Ishikawa (cell line): ENCODE data around the gene IFTAP.

ENCODE experiments used
- CEBPB ChIP-seq: IDR thresholded peaks from 2 replicates; pipeline ENCODE4 v1.6.1; 2012
- CREB1 ChIP-seq: IDR thresholded peaks from 2 replicates; pipeline ENCODE4 v1.6.1; 2012; ENCODE audit warnings: low read depth
- EGR1 ChIP-seq: IDR thresholded peaks from 2 replicates; pipeline ENCODE4 v1.6.1; 2012
- EP300 ChIP-seq: IDR thresholded peaks from 2 replicates; pipeline ENCODE4 v1.6.1; 2012; ENCODE audit warnings: borderline replicate concordance
- FOXM1 ChIP-seq: IDR thresholded peaks from 2 replicates; pipeline ENCODE4 v1.6.1; 2012; ENCODE audit warnings: low read depth, borderline replicate concordance
- NFIC ChIP-seq: IDR thresholded peaks from 2 replicates; pipeline ENCODE4 v1.6.1; 2012
- RAD21 ChIP-seq: IDR thresholded peaks from 2 replicates; pipeline ENCODE4 v1.6.1; 2012; ENCODE audit warnings: low read depth
- TAF1 ChIP-seq: IDR thresholded peaks from 2 replicates; pipeline ENCODE4 v1.6.1; 2012; ENCODE audit warnings: low read depth, mild to moderate bottlenecking
- TCF12 ChIP-seq: IDR thresholded peaks from 2 replicates; pipeline ENCODE4 v1.6.1; 2012; ENCODE audit warnings: low read depth
- TEAD4 ChIP-seq: IDR thresholded peaks from 2 replicates; pipeline ENCODE4 v1.6.1; 2012
- YY1 ChIP-seq: IDR thresholded peaks from 2 replicates; pipeline ENCODE4 v1.6.1; 2012; ENCODE audit warnings: low read depth
- ZBTB7A ChIP-seq: IDR thresholded peaks from 2 replicates; pipeline ENCODE4 v1.6.1; 2012; ENCODE audit warnings: low read depth
- TF ChIP-seq, protein P1 (sequence below): IDR thresholded peaks from 2 replicates; pipeline ENCODE4 v1.6.1; 2012
- TF ChIP-seq, protein P2 (sequence below): IDR thresholded peaks from 2 replicates; pipeline ENCODE4 v1.6.1; 2012
- TF ChIP-seq, protein P3 (sequence below): IDR thresholded peaks from 2 replicates; pipeline ENCODE4 v1.6.1; 2012; ENCODE audit warnings: low read depth, mild to moderate bottlenecking

Gene IFTAP

DNA sequence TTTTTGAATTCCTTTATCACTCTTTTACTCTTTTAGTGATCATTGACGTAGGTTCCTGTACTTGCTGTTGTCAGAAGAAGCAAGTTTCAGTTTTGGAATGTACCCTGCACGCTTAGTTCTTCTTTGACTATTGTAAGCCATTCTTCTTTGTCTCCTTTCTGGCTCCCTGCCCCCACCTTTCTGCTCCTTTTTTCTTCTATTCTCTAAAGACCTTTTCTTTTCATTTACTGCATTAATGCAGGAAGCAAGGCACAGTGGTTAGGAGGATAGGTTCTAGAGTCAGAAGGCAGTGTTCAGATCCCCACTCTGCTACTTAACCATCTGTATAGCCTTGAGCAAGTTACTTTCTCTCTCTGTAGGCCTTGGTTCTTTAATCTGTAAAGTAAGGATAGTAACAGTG lies 37.5 kb downstream of the IFTAP start:
- TF ChIP-seq, protein P1, sequence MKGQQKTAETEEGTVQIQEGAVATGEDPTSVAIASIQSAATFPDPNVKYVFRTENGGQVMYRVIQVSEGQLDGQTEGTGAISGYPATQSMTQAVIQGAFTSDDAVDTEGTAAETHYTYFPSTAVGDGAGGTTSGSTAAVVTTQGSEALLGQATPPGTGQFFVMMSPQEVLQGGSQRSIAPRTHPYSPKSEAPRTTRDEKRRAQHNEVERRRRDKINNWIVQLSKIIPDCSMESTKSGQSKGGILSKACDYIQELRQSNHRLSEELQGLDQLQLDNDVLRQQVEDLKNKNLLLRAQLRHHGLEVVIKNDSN = no peak

DNA sequence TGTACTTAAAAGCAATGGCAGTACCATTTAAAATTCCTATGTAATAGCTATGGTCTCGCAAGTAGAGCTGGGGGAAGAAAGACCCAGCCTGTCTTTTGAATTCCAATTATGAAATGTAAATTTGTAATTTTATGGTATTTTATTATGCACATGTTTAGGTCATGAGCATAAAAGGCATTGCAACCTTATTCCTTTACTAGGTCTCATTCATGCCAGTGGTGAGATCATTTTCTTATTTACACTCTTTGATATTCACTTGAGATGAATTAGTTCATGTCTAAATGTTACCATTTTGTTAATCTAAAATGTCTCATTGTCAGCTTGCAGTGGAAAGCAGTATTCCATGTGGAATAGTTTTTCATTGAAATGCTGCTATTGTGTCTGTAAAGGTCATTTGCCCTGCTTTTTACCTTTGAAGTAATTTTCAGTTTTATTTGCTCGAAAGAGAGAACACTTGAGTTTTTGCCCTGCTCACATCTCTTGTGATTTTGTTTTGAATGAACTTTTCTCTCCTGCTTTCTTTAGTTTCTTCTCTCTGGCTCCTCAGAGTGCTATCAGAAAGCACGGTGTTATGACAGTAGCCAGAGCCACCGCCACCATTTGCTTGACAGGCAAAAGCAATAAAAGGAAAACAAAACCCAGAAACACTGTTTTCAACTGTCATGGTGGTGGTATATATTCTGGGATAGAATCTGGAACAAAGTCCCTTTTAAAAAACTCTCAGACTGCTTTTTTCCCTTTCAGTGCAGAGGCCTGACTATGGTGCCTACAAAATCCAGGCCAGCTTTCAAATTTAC lies 41.0 kb downstream of the IFTAP start:
- no peak for TF ChIP-seq NFIC
- no peak for TF ChIP-seq EP300
- TF ChIP-seq YY1 = no peak
- TF ChIP-seq RAD21 = no peak
- TF ChIP-seq, protein P2, sequence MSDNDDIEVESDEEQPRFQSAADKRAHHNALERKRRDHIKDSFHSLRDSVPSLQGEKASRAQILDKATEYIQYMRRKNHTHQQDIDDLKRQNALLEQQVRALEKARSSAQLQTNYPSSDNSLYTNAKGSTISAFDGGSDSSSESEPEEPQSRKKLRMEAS = no peak
- TF ChIP-seq, protein P1 = no peak
- TF ChIP-seq TCF12 = no peak
- TF ChIP-seq TAF1 = no peak
- TF ChIP-seq ZBTB7A = no peak
- TF ChIP-seq EGR1 = no peak
- TF ChIP-seq FOXM1 = no peak
- TF ChIP-seq TEAD4 = no peak
- TF ChIP-seq, protein P3, sequence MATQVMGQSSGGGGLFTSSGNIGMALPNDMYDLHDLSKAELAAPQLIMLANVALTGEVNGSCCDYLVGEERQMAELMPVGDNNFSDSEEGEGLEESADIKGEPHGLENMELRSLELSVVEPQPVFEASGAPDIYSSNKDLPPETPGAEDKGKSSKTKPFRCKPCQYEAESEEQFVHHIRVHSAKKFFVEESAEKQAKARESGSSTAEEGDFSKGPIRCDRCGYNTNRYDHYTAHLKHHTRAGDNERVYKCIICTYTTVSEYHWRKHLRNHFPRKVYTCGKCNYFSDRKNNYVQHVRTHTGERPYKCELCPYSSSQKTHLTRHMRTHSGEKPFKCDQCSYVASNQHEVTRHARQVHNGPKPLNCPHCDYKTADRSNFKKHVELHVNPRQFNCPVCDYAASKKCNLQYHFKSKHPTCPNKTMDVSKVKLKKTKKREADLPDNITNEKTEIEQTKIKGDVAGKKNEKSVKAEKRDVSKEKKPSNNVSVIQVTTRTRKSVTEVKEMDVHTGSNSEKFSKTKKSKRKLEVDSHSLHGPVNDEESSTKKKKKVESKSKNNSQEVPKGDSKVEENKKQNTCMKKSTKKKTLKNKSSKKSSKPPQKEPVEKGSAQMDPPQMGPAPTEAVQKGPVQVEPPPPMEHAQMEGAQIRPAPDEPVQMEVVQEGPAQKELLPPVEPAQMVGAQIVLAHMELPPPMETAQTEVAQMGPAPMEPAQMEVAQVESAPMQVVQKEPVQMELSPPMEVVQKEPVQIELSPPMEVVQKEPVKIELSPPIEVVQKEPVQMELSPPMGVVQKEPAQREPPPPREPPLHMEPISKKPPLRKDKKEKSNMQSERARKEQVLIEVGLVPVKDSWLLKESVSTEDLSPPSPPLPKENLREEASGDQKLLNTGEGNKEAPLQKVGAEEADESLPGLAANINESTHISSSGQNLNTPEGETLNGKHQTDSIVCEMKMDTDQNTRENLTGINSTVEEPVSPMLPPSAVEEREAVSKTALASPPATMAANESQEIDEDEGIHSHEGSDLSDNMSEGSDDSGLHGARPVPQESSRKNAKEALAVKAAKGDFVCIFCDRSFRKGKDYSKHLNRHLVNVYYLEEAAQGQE = no peak

DNA sequence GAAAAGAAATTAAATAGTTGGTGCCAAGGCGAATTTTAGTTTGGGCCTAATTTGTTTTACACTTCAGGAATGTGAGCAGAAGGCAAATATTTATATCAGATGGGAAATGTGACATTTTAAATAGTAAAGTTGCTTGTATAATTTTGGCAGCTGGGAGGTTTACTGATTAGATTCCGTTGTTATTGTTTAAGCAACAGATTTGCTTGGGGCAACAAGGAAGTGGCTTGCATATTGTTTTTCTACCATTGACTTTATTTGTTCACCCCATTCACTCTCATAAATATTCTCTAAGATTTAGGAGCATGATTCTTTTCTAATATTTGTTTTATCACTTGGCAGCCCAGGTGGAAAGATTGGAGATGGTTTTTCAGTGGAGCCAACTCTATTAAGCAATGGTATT lies 44.3 kb downstream of the IFTAP start:
- no peak for TF ChIP-seq TEAD4
- TF ChIP-seq EP300 = no peak
- TF ChIP-seq, protein P2 = no peak
- TF ChIP-seq, protein P1 = no peak
- no peak for TF ChIP-seq ZBTB7A
- TF ChIP-seq, protein P3 = no peak
- no peak for TF ChIP-seq YY1
- TF ChIP-seq CEBPB = no peak
- TF ChIP-seq TCF12 = no peak
- TF ChIP-seq FOXM1 = no peak
- TF ChIP-seq TAF1 = no peak
- TF ChIP-seq EGR1 = no peak
- no peak for TF ChIP-seq CREB1
- TF ChIP-seq NFIC = no peak

DNA sequence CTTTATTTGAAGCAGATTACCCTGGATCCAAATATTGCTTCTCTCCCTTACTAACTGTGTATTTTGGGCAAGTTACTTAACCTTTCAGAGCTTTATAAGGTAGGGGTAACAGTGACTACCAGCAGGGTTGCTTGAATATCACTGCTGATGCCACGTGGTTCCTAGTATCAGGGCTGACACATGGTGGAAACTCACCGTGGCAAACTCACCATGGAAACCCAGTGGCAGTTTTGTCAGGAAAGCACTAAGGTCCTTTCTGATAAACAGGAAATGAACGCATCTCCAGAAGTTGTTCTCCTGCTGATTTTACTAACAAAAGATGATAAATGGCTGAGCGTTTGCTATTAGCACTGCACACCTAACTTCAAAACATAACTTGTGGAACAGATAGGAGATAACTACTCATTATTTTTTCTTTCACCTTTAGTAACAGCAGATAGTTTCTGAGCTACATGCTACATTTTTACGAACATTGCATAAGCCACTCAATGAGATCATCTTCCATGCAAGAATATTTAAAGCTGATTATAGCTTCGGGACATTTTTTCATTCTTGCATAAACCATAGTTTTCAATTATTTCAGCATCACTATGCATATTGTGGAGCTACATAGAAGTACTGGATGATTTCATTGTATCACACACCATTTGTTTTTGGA lies 63.4 kb downstream of the IFTAP start:
- TF ChIP-seq, protein P1 = no peak
- no peak for TF ChIP-seq CREB1
- TF ChIP-seq YY1 = no peak
- no peak for TF ChIP-seq NFIC
- TF ChIP-seq TEAD4 = no peak
- TF ChIP-seq FOXM1 = no peak
- no peak for TF ChIP-seq EGR1
- TF ChIP-seq, protein P3 = no peak
- TF ChIP-seq RAD21 = no peak
- TF ChIP-seq, protein P2 = no peak
- TF ChIP-seq TAF1 = no peak
- no peak for TF ChIP-seq ZBTB7A
- no peak for TF ChIP-seq EP300
